GM12878 (cell line): ENCODE data around the gene FGF1.

Experiments
- CHD4 ChIP-seq: fragments of 200-600 bp; sonication (generic); IDR thresholded peaks from 2 replicates; pipeline ENCODE4 v1.6.1; 2016; ENCODE audit warnings: mild to moderate bottlenecking
- EP300 ChIP-seq, 2 experiments: fragments of 150-350 bp in 1 of 2; IDR thresholded peaks; 2 replicates each; pipeline ENCODE4 v1.6.1; 2011 to 2012; ENCODE audit warnings: low read depth in 2 of 2, low read length in 2 of 2, borderline replicate concordance in 1 of 2, improper control_type of control experiment in 1 of 2, inconsistent platforms in 1 of 2; ENCODE audit not compliant: control insufficient read depth in 1 of 2
- FOS ChIP-seq: IDR thresholded peaks from 3 replicates; pipeline ENCODE4 v1.6.1; 2011; ENCODE audit warnings: borderline replicate concordance; ENCODE audit not compliant: insufficient read length; ENCODE audit errors: extremely low read depth
- HDAC6 ChIP-seq: fragments of 200-600 bp; sonication (generic); IDR thresholded peaks from one replicate; pipeline ENCODE4 v1.8.0; 2017; ENCODE audit warnings: antibody characterized with exemption; ENCODE audit not compliant: unreplicated experiment
- NBN ChIP-seq: fragments of 450-650 bp; IDR thresholded peaks from 2 replicates; pipeline ENCODE4 v1.6.1; 2016
- NFXL1 ChIP-seq: fragments of 450-650 bp; IDR thresholded peaks from 2 replicates; pipeline ENCODE4 v1.6.1; 2017; ENCODE audit warnings: antibody characterized with exemption, mild to moderate bottlenecking, borderline replicate concordance
- SREBF2 ChIP-seq: IDR thresholded peaks from 2 replicates; pipeline ENCODE4 v1.6.1; 2012; ENCODE audit warnings: mild to moderate bottlenecking, low read length
- TF ChIP-seq, protein P1 (sequence below): fragments of 450-650 bp; IDR thresholded peaks from 2 replicates; pipeline ENCODE4 v1.6.1; 2017; ENCODE audit warnings: mild to moderate bottlenecking, moderate library complexity
- TF ChIP-seq, protein P2 (sequence below): IDR thresholded peaks from 2 replicates; pipeline ENCODE4 v1.6.1; 2012; ENCODE audit warnings: low read depth, low read length, improper control_type of control experiment

DNA sequence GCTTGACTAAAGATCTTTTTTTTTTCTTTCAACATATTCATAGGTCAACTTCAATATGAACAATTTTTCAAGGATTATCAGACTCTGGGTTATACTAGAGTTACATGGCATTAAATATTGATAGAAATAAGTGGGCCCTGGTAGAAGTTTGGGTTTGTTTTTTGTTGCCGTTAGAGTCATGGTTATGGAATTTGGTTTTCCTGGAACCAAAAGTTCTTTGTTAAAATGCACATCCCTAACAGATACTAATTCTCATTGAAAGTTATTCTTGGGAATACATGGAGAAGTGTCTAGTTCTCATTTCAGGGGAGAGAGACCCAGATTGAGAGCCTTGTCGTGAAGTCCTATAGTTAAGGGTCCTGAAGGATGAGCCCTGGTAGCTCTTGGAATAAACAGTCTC, 124.9 kb downstream of the FGF1 start:
- no peak for TF ChIP-seq SREBF2
- TF ChIP-seq EP300 (IDR thresholded peaks at IDR 0.05; ENCODE audit: borderline replicate concordance in 1 of 2, control insufficient read depth in 1 of 2, low read depth in 2 of 2, low read length in 2 of 2) = no peak
- no peak for TF ChIP-seq FOS
- TF ChIP-seq NFXL1 = no peak
- no peak for TF ChIP-seq CHD4
- no peak for TF ChIP-seq NBN
- TF ChIP-seq, protein P1, sequence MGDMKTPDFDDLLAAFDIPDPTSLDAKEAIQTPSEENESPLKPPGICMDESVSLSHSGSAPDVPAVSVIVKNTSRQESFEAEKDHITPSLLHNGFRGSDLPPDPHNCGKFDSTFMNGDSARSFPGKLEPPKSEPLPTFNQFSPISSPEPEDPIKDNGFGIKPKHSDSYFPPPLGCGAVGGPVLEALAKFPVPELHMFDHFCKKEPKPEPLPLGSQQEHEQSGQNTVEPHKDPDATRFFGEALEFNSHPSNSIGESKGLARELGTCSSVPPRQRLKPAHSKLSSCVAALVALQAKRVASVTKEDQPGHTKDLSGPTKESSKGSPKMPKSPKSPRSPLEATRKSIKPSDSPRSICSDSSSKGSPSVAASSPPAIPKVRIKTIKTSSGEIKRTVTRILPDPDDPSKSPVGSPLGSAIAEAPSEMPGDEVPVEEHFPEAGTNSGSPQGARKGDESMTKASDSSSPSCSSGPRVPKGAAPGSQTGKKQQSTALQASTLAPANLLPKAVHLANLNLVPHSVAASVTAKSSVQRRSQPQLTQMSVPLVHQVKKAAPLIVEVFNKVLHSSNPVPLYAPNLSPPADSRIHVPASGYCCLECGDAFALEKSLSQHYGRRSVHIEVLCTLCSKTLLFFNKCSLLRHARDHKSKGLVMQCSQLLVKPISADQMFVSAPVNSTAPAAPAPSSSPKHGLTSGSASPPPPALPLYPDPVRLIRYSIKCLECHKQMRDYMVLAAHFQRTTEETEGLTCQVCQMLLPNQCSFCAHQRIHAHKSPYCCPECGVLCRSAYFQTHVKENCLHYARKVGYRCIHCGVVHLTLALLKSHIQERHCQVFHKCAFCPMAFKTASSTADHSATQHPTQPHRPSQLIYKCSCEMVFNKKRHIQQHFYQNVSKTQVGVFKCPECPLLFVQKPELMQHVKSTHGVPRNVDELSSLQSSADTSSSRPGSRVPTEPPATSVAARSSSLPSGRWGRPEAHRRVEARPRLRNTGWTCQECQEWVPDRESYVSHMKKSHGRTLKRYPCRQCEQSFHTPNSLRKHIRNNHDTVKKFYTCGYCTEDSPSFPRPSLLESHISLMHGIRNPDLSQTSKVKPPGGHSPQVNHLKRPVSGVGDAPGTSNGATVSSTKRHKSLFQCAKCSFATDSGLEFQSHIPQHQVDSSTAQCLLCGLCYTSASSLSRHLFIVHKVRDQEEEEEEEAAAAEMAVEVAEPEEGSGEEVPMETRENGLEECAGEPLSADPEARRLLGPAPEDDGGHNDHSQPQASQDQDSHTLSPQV = no peak
- TF ChIP-seq, protein P2, sequence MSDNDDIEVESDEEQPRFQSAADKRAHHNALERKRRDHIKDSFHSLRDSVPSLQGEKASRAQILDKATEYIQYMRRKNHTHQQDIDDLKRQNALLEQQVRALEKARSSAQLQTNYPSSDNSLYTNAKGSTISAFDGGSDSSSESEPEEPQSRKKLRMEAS = no peak
- TF ChIP-seq HDAC6 = no peak
